AG04449 (cell line): ENCODE results near the gene TMTC3.
A peak's percentile ranks its signal among the peaks of the same experiment; 100 is the strongest.

Experiments used
- CTCF ChIA-PET: fragments of 350-600 bp; formaldehyde crosslinking; extraction: SDS; loops from one replicate; lab custom pipeline; 2021; ENCODE audit warnings: antibody characterized with exemption; lab: Yijun Ruan, JAX
- POLR2A ChIA-PET: fragments of 400-600, 350-600 bp; formaldehyde crosslinking; extraction: SDS; loops from one replicate; lab custom pipeline; 2020; ENCODE audit warnings: antibody characterized with exemption, inconsistent platforms; lab: Yijun Ruan, JAX
- DNase-seq: peaks from one replicate; pipeline ENCODE4 v3.0.0-alpha.2; 2010; ENCODE audit warnings: low read depth, low spot score
- H3K4me3 ChIP-seq: 2 replicates; pipeline ENCODE4 v1.5.1; 2011; ENCODE audit warnings: low read depth, mild to moderate bottlenecking, control low read depth, low read length
- TF ChIP-seq, protein P1 (sequence below): IDR thresholded peaks from one replicate; pipeline ENCODE4 v1.5.1; 2011; ENCODE audit warnings: mild to moderate bottlenecking, moderate library complexity, low read length, control low read depth, inconsistent platforms; ENCODE audit not compliant: insufficient read depth; ENCODE audit errors: missing control alignments

Gene TMTC3

DNA sequence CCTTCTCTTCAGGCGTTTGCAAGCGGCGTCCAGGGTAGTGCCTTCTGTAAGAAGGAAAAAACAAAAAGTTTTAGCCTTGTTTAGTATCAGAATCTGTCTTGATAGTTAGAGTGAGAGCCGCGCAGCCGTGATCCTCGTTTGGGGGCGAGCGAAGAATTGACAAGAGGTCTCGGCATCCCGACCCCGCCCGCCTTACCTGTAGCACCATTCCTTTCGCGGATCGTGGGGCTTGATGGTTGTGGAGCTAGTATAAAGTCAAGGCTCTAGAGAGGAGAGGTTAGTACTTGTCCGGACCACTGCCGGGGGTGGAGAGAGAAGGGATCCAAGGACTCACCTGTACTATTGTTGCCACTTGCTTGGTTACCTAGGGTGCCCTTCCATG lies 494 bp downstream of the TMTC3 start:
- H3K4me3 ChIP-seq: peak overlapping the region; percentile 96
- no peak for DNase-seq
- POLR2A ChIA-PET: interaction anchor here (0.9 kb wide), 1 partner anchor 10 kb away, joined by 3 read pairs; no protein-coding TSS in a partner anchor
- TF ChIP-seq, protein P1, sequence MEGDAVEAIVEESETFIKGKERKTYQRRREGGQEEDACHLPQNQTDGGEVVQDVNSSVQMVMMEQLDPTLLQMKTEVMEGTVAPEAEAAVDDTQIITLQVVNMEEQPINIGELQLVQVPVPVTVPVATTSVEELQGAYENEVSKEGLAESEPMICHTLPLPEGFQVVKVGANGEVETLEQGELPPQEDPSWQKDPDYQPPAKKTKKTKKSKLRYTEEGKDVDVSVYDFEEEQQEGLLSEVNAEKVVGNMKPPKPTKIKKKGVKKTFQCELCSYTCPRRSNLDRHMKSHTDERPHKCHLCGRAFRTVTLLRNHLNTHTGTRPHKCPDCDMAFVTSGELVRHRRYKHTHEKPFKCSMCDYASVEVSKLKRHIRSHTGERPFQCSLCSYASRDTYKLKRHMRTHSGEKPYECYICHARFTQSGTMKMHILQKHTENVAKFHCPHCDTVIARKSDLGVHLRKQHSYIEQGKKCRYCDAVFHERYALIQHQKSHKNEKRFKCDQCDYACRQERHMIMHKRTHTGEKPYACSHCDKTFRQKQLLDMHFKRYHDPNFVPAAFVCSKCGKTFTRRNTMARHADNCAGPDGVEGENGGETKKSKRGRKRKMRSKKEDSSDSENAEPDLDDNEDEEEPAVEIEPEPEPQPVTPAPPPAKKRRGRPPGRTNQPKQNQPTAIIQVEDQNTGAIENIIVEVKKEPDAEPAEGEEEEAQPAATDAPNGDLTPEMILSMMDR: no peak
- CTCF ChIA-PET: interaction anchor here (0.8 to 1.2 kb wide), 5 partner anchors 11 to 851 kb away, joined by 3 to 4 read pairs (median 3); no protein-coding TSS in a partner anchor

GRCh38 chr12:88144037-88144436 lies 1.9 kb downstream of the TMTC3 start:
- POLR2A ChIA-PET: no interaction called here
- no peak overlapping the region for H3K4me3 ChIP-seq

GRCh38 chr12:88144546-88145468 lies 2.7 kb downstream of the TMTC3 start:
- H3K4me3 ChIP-seq: no peak overlapping the region
- CTCF ChIA-PET: interaction anchor here (1.3 kb wide), 1 partner anchor 9 kb away, joined by 4 read pairs; no protein-coding TSS in a partner anchor
- POLR2A ChIA-PET: no interaction called here
- DNase-seq: no peak
- TF ChIP-seq, protein P1: no peak

More at GRCh38 chr12:88144037-88144436, 1.9 kb downstream of the TMTC3 start:
- DNase-seq: no peak
- CTCF ChIA-PET: no interaction called here
- TF ChIP-seq, protein P1: no peak

DNA sequence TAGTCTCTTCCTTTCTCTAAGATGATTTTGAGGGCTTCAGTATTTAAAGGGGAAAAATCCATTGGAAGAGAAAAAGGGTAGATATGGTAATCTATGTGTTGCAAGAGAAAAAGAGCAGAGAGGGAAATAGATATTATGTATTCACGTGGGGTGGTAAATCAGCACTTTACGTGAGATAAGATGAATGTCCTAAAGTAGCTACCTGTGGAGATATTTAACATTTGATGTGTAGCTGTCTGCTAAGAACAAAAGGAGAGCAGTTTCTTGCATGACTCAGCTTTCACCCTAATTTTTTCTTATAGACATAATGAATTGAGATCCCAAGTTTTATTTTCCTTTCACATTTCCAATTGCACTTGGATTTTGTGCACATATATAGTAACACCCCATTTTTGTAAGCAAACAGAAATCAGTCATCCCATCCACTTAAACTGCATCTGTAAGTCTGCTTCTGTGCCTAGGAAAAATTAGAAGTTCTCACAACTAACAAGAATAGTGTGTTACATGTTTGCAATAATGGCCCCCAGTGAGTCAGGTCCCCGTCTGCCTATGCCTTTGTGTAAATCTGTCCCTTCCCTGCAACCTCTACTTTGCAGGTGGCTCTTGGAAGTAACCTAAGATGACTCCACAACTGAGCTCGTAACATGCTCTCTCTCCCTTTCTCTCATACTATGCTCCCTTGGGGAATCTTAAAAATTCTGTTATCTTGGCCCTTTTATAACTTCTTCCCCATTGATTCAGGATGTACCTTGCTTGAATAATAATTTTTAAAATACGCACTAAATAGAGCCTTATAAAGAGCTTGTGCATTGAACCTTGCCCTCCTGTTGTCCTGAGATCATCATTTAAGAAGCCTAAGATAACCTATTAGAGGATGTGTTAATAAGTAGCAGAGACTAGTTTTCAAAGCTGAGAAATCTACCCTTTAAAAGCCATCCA lies 3.7 kb downstream of the TMTC3 start:
- POLR2A ChIA-PET: no interaction called here
- CTCF ChIA-PET: interaction anchor here (1.3 kb wide), 2 partner anchors 8 to 848 kb away, joined by 4 to 6 read pairs; no protein-coding TSS in a partner anchor
- TF ChIP-seq, protein P1: no peak

GRCh38 chr12:88150063-88150462 lies 8.0 kb downstream of the TMTC3 start:
- TF ChIP-seq, protein P1: no peak
- ChIA-PET POLR2A (no interaction called here), CTCF (interaction anchor here (1.0 kb wide), 1 partner anchor 843 kb away, joined by 3 read pairs; no protein-coding TSS in a partner anchor)
- no peak overlapping the region for H3K4me3 ChIP-seq
- DNase-seq: no peak

More for the DNA sequence above, 3.7 kb downstream of the TMTC3 start:
- H3K4me3 ChIP-seq: no peak overlapping the region
- no peak for DNase-seq
